ENCODE data around the gene CCDC185. TPM values are rescaled to one million over a fixed set of nuclear protein-coding genes. Genes with fewer than 3 reads are reported as not detected.

Gene CCDC185
- total and polyA plus RNA-seq, 4 donors, result not detected

DNA sequence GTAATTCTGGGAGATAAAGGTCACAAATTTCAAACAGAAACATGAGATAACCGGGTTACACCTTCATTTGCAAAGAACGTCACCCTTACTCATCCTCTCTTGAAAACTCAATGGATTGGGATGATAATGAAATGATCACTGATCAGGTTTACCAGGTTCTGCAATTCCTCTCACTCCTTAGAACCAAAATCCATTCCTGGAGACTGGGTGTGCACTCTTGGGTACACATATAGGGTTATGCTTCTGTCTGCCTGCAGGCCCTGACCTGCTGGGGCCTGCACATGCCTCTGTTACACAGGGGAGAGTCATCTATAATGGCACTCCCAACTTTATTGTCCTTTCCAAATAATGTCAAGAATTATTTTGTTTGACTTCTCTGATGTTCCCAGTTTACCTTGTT lies 37.5 kb upstream of the CCDC185 start:
- Histone ChIP-seq H3K4me1 (ENCODE audit: control insufficient read depth in 4 of 4, insufficient read depth in 4 of 4, low read length in 3 of 4) (peaks cover 3 to 11% (median 7%) of the 10 kb centered on the region in 4 donors), H3K27me3 (ENCODE audit: control insufficient read depth in 4 of 4, insufficient read depth in 4 of 4, low read length in 3 of 4) (no peaks in the 10 kb centered on the region), H3K36me3 (ENCODE audit: control insufficient read depth in 4 of 4, insufficient read depth in 3 of 4, low read depth in 1 of 4, low read length in 3 of 4) (no peaks in the 10 kb centered on the region), H3K27ac (ENCODE audit: low read depth in 1 of 2, low read length in 2 of 2) (no peak overlapping the region), H3K9me3 (ENCODE audit: control insufficient read depth in 4 of 4, low read length in 3 of 4) (no peaks in the 10 kb centered on the region), H3K4me3 (ENCODE audit: low read depth in 1 of 3, low read length in 3 of 3) (no peak overlapping the region), H3K9ac (ENCODE audit: low read depth in 1 of 2, low read length in 2 of 2) (no peak overlapping the region)
- 91% methylated on average over 2 of the region's 2 CpGs for WGBS
- DNase-seq (ENCODE audit: low spot score), result no peak
- no peak for TF ChIP-seq GABPA (IDR thresholded peaks at IDR 0.05 in 1 of 2, conservative IDR thresholded peaks at IDR 0.05 in 1 of 2)
- TF ChIP-seq EGR1 (IDR thresholded peaks at IDR 0.05; ENCODE audit: low read depth in 2 of 2), result no peak
- no peak for TF ChIP-seq JUND (IDR thresholded peaks at IDR 0.05)
- TF ChIP-seq, protein P1, sequence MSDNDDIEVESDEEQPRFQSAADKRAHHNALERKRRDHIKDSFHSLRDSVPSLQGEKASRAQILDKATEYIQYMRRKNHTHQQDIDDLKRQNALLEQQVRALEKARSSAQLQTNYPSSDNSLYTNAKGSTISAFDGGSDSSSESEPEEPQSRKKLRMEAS (IDR thresholded peaks at IDR 0.05), result no peak
- TF ChIP-seq HNF4G (IDR thresholded peaks at IDR 0.05), result no peak
- no peak for TF ChIP-seq HNF4A (conservative IDR thresholded peaks at IDR 0.05)
- TF ChIP-seq RXRA (IDR thresholded peaks at IDR 0.05), result no peak
- TF ChIP-seq SP1 (IDR thresholded peaks at IDR 0.05), result no peak
- TF ChIP-seq FOXA2 (IDR thresholded peaks at IDR 0.05), result no peak
- TF ChIP-seq, protein P2, sequence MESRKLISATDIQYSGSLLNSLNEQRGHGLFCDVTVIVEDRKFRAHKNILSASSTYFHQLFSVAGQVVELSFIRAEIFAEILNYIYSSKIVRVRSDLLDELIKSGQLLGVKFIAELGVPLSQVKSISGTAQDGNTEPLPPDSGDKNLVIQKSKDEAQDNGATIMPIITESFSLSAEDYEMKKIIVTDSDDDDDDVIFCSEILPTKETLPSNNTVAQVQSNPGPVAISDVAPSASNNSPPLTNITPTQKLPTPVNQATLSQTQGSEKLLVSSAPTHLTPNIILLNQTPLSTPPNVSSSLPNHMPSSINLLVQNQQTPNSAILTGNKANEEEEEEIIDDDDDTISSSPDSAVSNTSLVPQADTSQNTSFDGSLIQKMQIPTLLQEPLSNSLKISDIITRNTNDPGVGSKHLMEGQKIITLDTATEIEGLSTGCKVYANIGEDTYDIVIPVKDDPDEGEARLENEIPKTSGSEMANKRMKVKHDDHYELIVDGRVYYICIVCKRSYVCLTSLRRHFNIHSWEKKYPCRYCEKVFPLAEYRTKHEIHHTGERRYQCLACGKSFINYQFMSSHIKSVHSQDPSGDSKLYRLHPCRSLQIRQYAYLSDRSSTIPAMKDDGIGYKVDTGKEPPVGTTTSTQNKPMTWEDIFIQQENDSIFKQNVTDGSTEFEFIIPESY (IDR thresholded peaks at IDR 0.05), result no peak
- TF ChIP-seq, protein P3, sequence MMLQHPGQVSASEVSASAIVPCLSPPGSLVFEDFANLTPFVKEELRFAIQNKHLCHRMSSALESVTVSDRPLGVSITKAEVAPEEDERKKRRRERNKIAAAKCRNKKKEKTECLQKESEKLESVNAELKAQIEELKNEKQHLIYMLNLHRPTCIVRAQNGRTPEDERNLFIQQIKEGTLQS (IDR thresholded peaks at IDR 0.05), result no peak
- TF ChIP-seq FOXA1 (IDR thresholded peaks at IDR 0.05), result no peak
- TF ChIP-seq NR2F2 (IDR thresholded peaks at IDR 0.05), result no peak
- no peak for TF ChIP-seq RAD21 (IDR thresholded peaks at IDR 0.05)
- TF ChIP-seq, protein P4, sequence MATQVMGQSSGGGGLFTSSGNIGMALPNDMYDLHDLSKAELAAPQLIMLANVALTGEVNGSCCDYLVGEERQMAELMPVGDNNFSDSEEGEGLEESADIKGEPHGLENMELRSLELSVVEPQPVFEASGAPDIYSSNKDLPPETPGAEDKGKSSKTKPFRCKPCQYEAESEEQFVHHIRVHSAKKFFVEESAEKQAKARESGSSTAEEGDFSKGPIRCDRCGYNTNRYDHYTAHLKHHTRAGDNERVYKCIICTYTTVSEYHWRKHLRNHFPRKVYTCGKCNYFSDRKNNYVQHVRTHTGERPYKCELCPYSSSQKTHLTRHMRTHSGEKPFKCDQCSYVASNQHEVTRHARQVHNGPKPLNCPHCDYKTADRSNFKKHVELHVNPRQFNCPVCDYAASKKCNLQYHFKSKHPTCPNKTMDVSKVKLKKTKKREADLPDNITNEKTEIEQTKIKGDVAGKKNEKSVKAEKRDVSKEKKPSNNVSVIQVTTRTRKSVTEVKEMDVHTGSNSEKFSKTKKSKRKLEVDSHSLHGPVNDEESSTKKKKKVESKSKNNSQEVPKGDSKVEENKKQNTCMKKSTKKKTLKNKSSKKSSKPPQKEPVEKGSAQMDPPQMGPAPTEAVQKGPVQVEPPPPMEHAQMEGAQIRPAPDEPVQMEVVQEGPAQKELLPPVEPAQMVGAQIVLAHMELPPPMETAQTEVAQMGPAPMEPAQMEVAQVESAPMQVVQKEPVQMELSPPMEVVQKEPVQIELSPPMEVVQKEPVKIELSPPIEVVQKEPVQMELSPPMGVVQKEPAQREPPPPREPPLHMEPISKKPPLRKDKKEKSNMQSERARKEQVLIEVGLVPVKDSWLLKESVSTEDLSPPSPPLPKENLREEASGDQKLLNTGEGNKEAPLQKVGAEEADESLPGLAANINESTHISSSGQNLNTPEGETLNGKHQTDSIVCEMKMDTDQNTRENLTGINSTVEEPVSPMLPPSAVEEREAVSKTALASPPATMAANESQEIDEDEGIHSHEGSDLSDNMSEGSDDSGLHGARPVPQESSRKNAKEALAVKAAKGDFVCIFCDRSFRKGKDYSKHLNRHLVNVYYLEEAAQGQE (IDR thresholded peaks at IDR 0.05), result no peak
- no peak for TF ChIP-seq YY1 (IDR thresholded peaks at IDR 0.05)
- TF ChIP-seq, protein P5, sequence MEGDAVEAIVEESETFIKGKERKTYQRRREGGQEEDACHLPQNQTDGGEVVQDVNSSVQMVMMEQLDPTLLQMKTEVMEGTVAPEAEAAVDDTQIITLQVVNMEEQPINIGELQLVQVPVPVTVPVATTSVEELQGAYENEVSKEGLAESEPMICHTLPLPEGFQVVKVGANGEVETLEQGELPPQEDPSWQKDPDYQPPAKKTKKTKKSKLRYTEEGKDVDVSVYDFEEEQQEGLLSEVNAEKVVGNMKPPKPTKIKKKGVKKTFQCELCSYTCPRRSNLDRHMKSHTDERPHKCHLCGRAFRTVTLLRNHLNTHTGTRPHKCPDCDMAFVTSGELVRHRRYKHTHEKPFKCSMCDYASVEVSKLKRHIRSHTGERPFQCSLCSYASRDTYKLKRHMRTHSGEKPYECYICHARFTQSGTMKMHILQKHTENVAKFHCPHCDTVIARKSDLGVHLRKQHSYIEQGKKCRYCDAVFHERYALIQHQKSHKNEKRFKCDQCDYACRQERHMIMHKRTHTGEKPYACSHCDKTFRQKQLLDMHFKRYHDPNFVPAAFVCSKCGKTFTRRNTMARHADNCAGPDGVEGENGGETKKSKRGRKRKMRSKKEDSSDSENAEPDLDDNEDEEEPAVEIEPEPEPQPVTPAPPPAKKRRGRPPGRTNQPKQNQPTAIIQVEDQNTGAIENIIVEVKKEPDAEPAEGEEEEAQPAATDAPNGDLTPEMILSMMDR (IDR thresholded peaks at IDR 0.05; ENCODE audit: low read depth, low read length, missing input control), result no peak
- TF ChIP-seq TAF1 (conservative IDR thresholded peaks at IDR 0.05), result no peak

Measured in liver (tissue), 9 donors.